WTC11 (cell line): ENCODE data around the gene GORASP1.

ENCODE experiments used
- SP1 ChIP-seq: sonication (generic); formaldehyde crosslinking; conservative IDR thresholded peaks from 2 replicates; pipeline ENCODE4 v1.8.1; 2022; ENCODE audit warnings: missing genetic modification reagents
- TF ChIP-seq, protein P1 (sequence below): fragments of 200-600 bp; IDR thresholded peaks from 2 replicates; pipeline ENCODE4 v1.8.0; 2022; ENCODE audit warnings: antibody characterized with exemption

DNA sequence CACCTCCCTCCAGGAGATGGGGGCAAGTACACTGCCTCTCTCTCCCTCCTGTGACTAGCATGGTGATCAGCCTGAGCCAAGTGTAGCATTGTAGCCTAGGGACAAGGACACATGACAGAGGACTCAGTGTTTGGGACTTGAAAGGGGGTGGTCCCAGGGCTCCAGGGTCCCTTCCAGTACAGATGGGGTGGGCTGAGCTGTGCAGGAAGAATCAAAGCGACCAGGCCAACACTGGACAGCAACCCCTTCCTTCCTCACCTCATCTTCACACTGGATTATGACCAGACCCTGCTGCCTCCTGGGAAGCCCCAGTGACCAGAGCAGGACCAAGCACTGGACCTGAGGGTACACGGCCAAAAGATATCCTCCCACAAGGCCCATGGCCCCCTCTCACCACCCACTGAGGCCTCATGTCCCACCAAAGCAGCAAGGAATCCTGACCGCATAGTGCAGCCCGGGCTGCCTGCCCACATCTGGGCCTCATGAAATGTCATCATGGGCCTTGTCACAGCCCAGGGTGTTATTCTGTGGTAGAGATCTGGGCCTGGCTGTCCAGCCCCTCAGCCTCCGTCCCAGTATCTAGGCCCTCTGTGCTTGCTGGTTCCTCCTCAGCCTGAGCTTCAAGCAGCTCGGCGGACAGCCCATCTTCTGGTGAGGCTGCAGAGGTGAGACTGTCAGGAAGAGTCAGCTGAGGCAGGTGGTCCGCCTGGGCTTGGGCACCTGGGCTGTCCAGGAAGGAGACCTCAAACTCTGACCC lies 9.5 kb downstream of the GORASP1 start:
- TF ChIP-seq, protein P1, sequence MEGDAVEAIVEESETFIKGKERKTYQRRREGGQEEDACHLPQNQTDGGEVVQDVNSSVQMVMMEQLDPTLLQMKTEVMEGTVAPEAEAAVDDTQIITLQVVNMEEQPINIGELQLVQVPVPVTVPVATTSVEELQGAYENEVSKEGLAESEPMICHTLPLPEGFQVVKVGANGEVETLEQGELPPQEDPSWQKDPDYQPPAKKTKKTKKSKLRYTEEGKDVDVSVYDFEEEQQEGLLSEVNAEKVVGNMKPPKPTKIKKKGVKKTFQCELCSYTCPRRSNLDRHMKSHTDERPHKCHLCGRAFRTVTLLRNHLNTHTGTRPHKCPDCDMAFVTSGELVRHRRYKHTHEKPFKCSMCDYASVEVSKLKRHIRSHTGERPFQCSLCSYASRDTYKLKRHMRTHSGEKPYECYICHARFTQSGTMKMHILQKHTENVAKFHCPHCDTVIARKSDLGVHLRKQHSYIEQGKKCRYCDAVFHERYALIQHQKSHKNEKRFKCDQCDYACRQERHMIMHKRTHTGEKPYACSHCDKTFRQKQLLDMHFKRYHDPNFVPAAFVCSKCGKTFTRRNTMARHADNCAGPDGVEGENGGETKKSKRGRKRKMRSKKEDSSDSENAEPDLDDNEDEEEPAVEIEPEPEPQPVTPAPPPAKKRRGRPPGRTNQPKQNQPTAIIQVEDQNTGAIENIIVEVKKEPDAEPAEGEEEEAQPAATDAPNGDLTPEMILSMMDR, result no peak
- no peak for TF ChIP-seq SP1 (CRISPR knock-in tag)
